Endothelial cell of umbilical vein (primary cell): ENCODE results near the gene HSD3B7. TPM values are rescaled to one million over a fixed set of nuclear protein-coding genes. Genes with fewer than 3 reads are reported as not detected.

Source experiments
- BruUV-seq: library from RNA; stranded (reverse); fragments of 400-500 nt; replicated peaks from 2 replicates; lab custom pipeline; 2021; lab: Mats Ljungman, UMichigan
- CTCF ChIA-PET: fragments of 300-600, 350-600 bp; sonication (Branson Sonifier 250); formaldehyde crosslinking; loops from one replicate; lab custom pipeline; 2021; ENCODE audit warnings: antibody characterized with exemption, inconsistent platforms; lab: Charles Lee
- POLR2A ChIA-PET: fragments of 300-600, 350-600 bp; sonication (Branson Sonifier 250); formaldehyde crosslinking; loops from one replicate; lab custom pipeline; 2021; ENCODE audit warnings: antibody characterized with exemption, inconsistent platforms; lab: Charles Lee
- DNase-seq: peaks from one replicate; pipeline ENCODE4 v3.0.0-alpha.2; 2011; ENCODE audit warnings: low read depth, low spot score
- FAIRE-seq: peaks from 2 replicates; lab custom pipeline; 2011; peaks lifted over from hg19 to GRCh38; lab: Jason Lieb, UNC
- H2AFZ ChIP-seq: 2 replicates; pipeline ENCODE4 v1.6.0; 2012; ENCODE audit warnings: low read depth, low read length, control low read depth, inconsistent platforms
- H3K27ac ChIP-seq: 2 replicates; pipeline ENCODE4 v1.5.1; 2011; ENCODE audit warnings: low read depth, mild to moderate bottlenecking, control low read depth, low read length, moderate library complexity; ENCODE audit not compliant: insufficient read depth
- H3K27me3 ChIP-seq, 2 experiments: 2 replicates each; pipeline versions ENCODE4 v1.6.0 to v1.6.1; 2011; ENCODE audit warnings: low read length in 2 of 2, mixed read lengths in 1 of 2; ENCODE audit not compliant: control insufficient read depth in 2 of 2, insufficient read depth in 2 of 2
- H3K36me3 ChIP-seq, 2 experiments: 2 replicates in 1 of 2; 3 replicates in 1 of 2; pipeline ENCODE4 v1.5.1; 2011; ENCODE audit warnings: low read length in 2 of 2, mild to moderate bottlenecking in 1 of 2, moderate library complexity in 1 of 2; ENCODE audit not compliant: control insufficient read depth in 2 of 2, insufficient read depth in 2 of 2; ENCODE audit errors: extremely low read depth in 1 of 2
- H3K4me1 ChIP-seq: 3 replicates; pipeline ENCODE4 v1.5.1; 2011; ENCODE audit warnings: mild to moderate bottlenecking, low read length; ENCODE audit not compliant: control insufficient read depth, insufficient read depth; ENCODE audit errors: extremely low read depth
- H3K4me2 ChIP-seq: 2 replicates; pipeline ENCODE4 v1.6.1; 2011; ENCODE audit warnings: low read length, control low read depth, mixed read lengths; ENCODE audit not compliant: insufficient read depth
- H3K4me3 ChIP-seq, 3 experiments: fragments of 200-600 bp in 1 of 3; sonication (generic), shearing (Covaris generic) in 1 of 3; replicated peaks in 1 of 3; 2 replicates each; pipeline ENCODE4 v1.5.1; 2011 to 2016; ENCODE audit warnings: control low read depth in 3 of 3, low read length in 3 of 3, mild to moderate bottlenecking in 2 of 3, inconsistent platforms in 1 of 3, low read depth in 1 of 3, moderate library complexity in 1 of 3; ENCODE audit not compliant: insufficient read depth in 1 of 3
- H3K79me2 ChIP-seq: 2 replicates; pipeline ENCODE4 v1.6.0; 2012; ENCODE audit warnings: low read length, inconsistent platforms; ENCODE audit not compliant: control insufficient read depth, insufficient read depth
- H3K9ac ChIP-seq: replicated peaks from 2 replicates; pipeline ENCODE3; 2011; ENCODE audit warnings: low read length, control low read depth; ENCODE audit not compliant: insufficient read depth; ENCODE audit errors: extremely low read depth
- H3K9me1 ChIP-seq: replicated peaks from 3 replicates; pipeline ENCODE4 v1.6.0; 2011; ENCODE audit warnings: mild to moderate bottlenecking, low read length; ENCODE audit not compliant: control insufficient read depth, insufficient read depth; ENCODE audit errors: extremely low read depth
- H3K9me3 ChIP-seq: replicated peaks from 2 replicates; pipeline ENCODE4 v1.5.1; 2012; ENCODE audit warnings: low read length, inconsistent platforms; ENCODE audit not compliant: control insufficient read depth, insufficient read depth
- H4K20me1 ChIP-seq: replicated peaks from 2 replicates; pipeline ENCODE3; 2011; ENCODE audit warnings: mild to moderate bottlenecking, low read length; ENCODE audit not compliant: control insufficient read depth, insufficient read depth; ENCODE audit errors: extremely low read depth
- CTCF ChIP-seq, 2 donors: IDR thresholded peaks; 1 replicate in 1 of 2; 2 replicates in 1 of 2; pipeline ENCODE4 v1.5.1; 2011; ENCODE audit warnings: low read length in 2 of 2, mild to moderate bottlenecking in 2 of 2, moderate library complexity in 2 of 2, control low read depth in 1 of 2, inconsistent platforms in 1 of 2, low read depth in 1 of 2; ENCODE audit not compliant: insufficient read depth in 1 of 2; ENCODE audit errors: extremely low read depth in 1 of 2
- EZH2 ChIP-seq: IDR thresholded peaks from 2 replicates; pipeline ENCODE4 v1.6.1; 2012; ENCODE audit warnings: borderline replicate concordance, low read depth, mild to moderate bottlenecking, moderate library complexity, low read length, inconsistent platforms; ENCODE audit not compliant: severe bottlenecking
- FOS ChIP-seq: IDR thresholded peaks from 2 replicates; pipeline ENCODE4 v1.6.1; 2011; ENCODE audit warnings: mild to moderate bottlenecking, low read length, moderate library complexity, borderline replicate concordance; ENCODE audit not compliant: insufficient read depth
- GATA2 ChIP-seq: IDR thresholded peaks from 2 replicates; pipeline ENCODE4 v1.7.0; 2011; ENCODE audit warnings: low read depth, mild to moderate bottlenecking, moderate library complexity, mixed read lengths, low read length; ENCODE audit not compliant: insufficient read length, insufficient read depth
- JUN ChIP-seq: IDR thresholded peaks from 2 replicates; pipeline ENCODE4 v1.6.1; 2011; ENCODE audit warnings: borderline replicate concordance, low read depth; ENCODE audit not compliant: insufficient read length, insufficient read depth
- MAX ChIP-seq: IDR thresholded peaks from 2 replicates; pipeline ENCODE4 v1.6.1; 2011; ENCODE audit not compliant: insufficient read depth, insufficient read length
- MYC ChIP-seq: IDR thresholded peaks from one replicate; pipeline ENCODE4 v1.6.1; 2011; ENCODE audit warnings: mild to moderate bottlenecking, low read depth, low read length
- POLR2A ChIP-seq: IDR thresholded peaks from 2 replicates; pipeline ENCODE4 v1.6.1; 2012; ENCODE audit warnings: low read depth, mild to moderate bottlenecking, control low read depth, low read length
- POLR2AphosphoS5 ChIP-seq: IDR thresholded peaks from 2 replicates; pipeline ENCODE4 v1.6.1; 2012; ENCODE audit warnings: low read depth, mild to moderate bottlenecking, control low read depth, low read length, moderate library complexity; ENCODE audit not compliant: insufficient read depth
- dilution Hi-C: fragments of 300-500 bp; cut with MboI; formaldehyde crosslinking; loops from one replicate; pipeline ENCODE4 v1.15.0; 2019; ENCODE audit warnings: low sequenced_read_pairs; ENCODE audit not compliant: extremely low pct_ligation_motif_present
- intact Hi-C: fragments of 100-400 bp; cut with micrococcal nuclease; formaldehyde crosslinking; loops from one replicate; pipeline ENCODE4 v1.10.0; 2022
- polyA plus RNA-seq, 4 experiments: library from polyadenylated mRNA; depleted of rRNA in 3 of 4; stranded (reverse) in 3 of 4; unstranded in 1 of 4; fragments of >200 nt; gene quantifications; 2 replicates each; pipeline versions ENCODE4 v1.2.1 to v1.2.3, GENCODE V29; 2011 to 2012; ENCODE audit warnings: missing spikeins in 1 of 4
- total RNA-seq: library from RNA; stranded (reverse); gene quantifications from 2 replicates; pipeline ENCODE4 v1.2.3, GENCODE V29; 2021

Gene HSD3B7
- total and polyA plus RNA-seq, 2 donors (not counting 3 experiments of a cell fraction or from before 2014, with no cell fraction given) = 3.5 to 4.8 TPM

GRCh38 chr16:30983289-30983889 lies 1.6 kb upstream of the HSD3B7 start:
- Histone ChIP-seq H3K79me2 (no peaks in the 10 kb centered on the region), H3K9me1 (no peaks in the 10 kb centered on the region), H3K36me3 (peaks cover 6 to 20% of the 10 kb centered on the region in 2 experiments), H3K4me3 (no peak overlapping the region), H3K9me3 (no peaks in the 10 kb centered on the region), H3K27ac (no peak overlapping the region), H3K27me3 (no peaks in the 10 kb centered on the region), H4K20me1 (no peaks in the 10 kb centered on the region), H3K9ac (no peak overlapping the region), H2AFZ (no peak overlapping the region), H3K4me1 (no peaks in the 10 kb centered on the region), H3K4me2 (no peak overlapping the region)
- no peak for DNase-seq
- TF ChIP-seq POLR2AphosphoS5 (no peak), JUN (no peak), MYC (no peak), MAX (no peak), GATA2 (no peak), FOS (no peak), EZH2 (no peak), POLR2A (no peak), CTCF (IDR thresholded peaks at IDR 0.05; ENCODE audit: extremely low read depth in 1 of 2, insufficient read depth in 1 of 2, low read depth in 1 of 2, low read length in 2 of 2) (no peak)
- intact Hi-C loops (loop anchor here (10.0 kb wide), 1 partner anchor 711 kb away; no protein-coding TSS in a partner anchor), dilution Hi-C loops (no loop called here)
- CTCF ChIA-PET = interaction anchor here (0.8 to 5.0 kb wide), 10 partner anchors 10 to 885 kb away, joined by 3 to 66 read pairs (median 6); partner anchors contain the start of genes STX4, VKORC1 and ZNF843
- FAIRE-seq = no peak
- no TSS peak for BruUV-seq
- POLR2A ChIA-PET = interaction anchor here (1.1 kb wide), 1 partner anchor 196 kb away, joined by 4 read pairs; the partner anchor contains the start of gene FUS
